ENCODE measurements around the gene ZBTB5.

ZBTB5 gene

GRCh38 chr9:37454238-37454637, 11.0 kb downstream of the ZBTB5 start:
- no peak for TF ChIP-seq CTCF (IDR thresholded peaks at IDR 0.05; ENCODE audit: low read depth, low read length)
- H3K36me3 ChIP-seq: peaks cover 23% of the 10 kb centered on the region

GRCh38 chr9:37453827-37454226, 11.4 kb downstream of the ZBTB5 start:
- Histone ChIP-seq H3K9me3 (ENCODE audit: severe bottlenecking) (peaks cover 3% of the 10 kb centered on the region), H3K27me3 (ENCODE audit: insufficient read depth, low read depth, severe bottlenecking) (no peaks in the 10 kb centered on the region), H3K36me3 (peaks cover 27% of the 10 kb centered on the region), H3K4me3 (ENCODE audit: low read depth, low read length) (no peak overlapping the region), H3K27ac (no peak overlapping the region)
- no peak for TF ChIP-seq CTCF (IDR thresholded peaks at IDR 0.05; ENCODE audit: low read depth, low read length)
- DNase-seq: no peak

More at GRCh38 chr9:37454238-37454637, 11.0 kb downstream of the ZBTB5 start:
- Histone ChIP-seq H3K27me3 (ENCODE audit: insufficient read depth, low read depth, severe bottlenecking) (no peaks in the 10 kb centered on the region), H3K9me3 (ENCODE audit: severe bottlenecking) (peaks cover 3% of the 10 kb centered on the region), H3K27ac (no peak overlapping the region), H3K4me3 (ENCODE audit: low read depth, low read length) (no peak overlapping the region)
- DNase-seq: no peak

- no peak for DNase-seq
- H3K9me3 ChIP-seq (ENCODE audit: severe bottlenecking): peaks cover 3% of the 10 kb centered on the region
- H3K36me3 ChIP-seq: peaks cover 30% of the 10 kb centered on the region
- no peak overlapping the region for H3K27ac ChIP-seq
- no peak for TF ChIP-seq CTCF (IDR thresholded peaks at IDR 0.05; ENCODE audit: low read depth, low read length)
- no peak overlapping the region for H3K4me3 ChIP-seq (ENCODE audit: low read depth, low read length)
- no peaks in the 10 kb centered on the region for H3K27me3 ChIP-seq (ENCODE audit: insufficient read depth, low read depth, severe bottlenecking)
Measured at GRCh38 chr9:37452611-37453010, 12.6 kb downstream of the ZBTB5 start.

- H3K27me3 ChIP-seq (ENCODE audit: insufficient read depth, low read depth, severe bottlenecking): no peaks in the 10 kb centered on the region
- no peak for DNase-seq
- TF ChIP-seq CTCF (IDR thresholded peaks at IDR 0.05; ENCODE audit: low read depth, low read length): no peak
- H3K4me3 ChIP-seq (ENCODE audit: low read depth, low read length): no peak overlapping the region
- peaks cover 3% of the 10 kb centered on the region for H3K9me3 ChIP-seq (ENCODE audit: severe bottlenecking)
- peaks cover 27% of the 10 kb centered on the region for H3K36me3 ChIP-seq
- H3K27ac ChIP-seq: no peak overlapping the region
Measured at GRCh38 chr9:37451628-37452027, 13.6 kb downstream of the ZBTB5 start.

GRCh38 chr9:37449862-37450632, 15.2 kb downstream of the ZBTB5 start:
- Histone ChIP-seq H3K4me3 (ENCODE audit: low read depth, low read length) (no peak overlapping the region), H3K27me3 (ENCODE audit: insufficient read depth, low read depth, severe bottlenecking) (no peaks in the 10 kb centered on the region), H3K36me3 (peaks cover 26% of the 10 kb centered on the region), H3K27ac (peak overlapping the region; percentile 58), H3K9me3 (ENCODE audit: severe bottlenecking) (no peaks in the 10 kb centered on the region)
- no peak for TF ChIP-seq CTCF (IDR thresholded peaks at IDR 0.05; ENCODE audit: low read depth, low read length)
- peak; percentile 69 for DNase-seq

- Histone ChIP-seq H3K36me3 (peaks cover 39% of the 10 kb centered on the region), H3K4me3 (ENCODE audit: low read depth, low read length) (no peak overlapping the region)
Measured at GRCh38 chr9:37447111-37447510, 18.1 kb downstream of the ZBTB5 start.

More at GRCh38 chr9:37447111-37447510, 18.1 kb downstream of the ZBTB5 start:
- TF ChIP-seq CTCF (IDR thresholded peaks at IDR 0.05; ENCODE audit: low read depth, low read length): no peak
- Histone ChIP-seq H3K27me3 (ENCODE audit: insufficient read depth, low read depth, severe bottlenecking) (no peaks in the 10 kb centered on the region), H3K9me3 (ENCODE audit: severe bottlenecking) (no peaks in the 10 kb centered on the region), H3K27ac (no peak overlapping the region)
- no peak for DNase-seq
